ENCODE data around the gene FOXO3. TPM values are rescaled to one million over a fixed set of nuclear protein-coding genes. Genes with fewer than 3 reads are reported as not detected.

FOXO3 gene
- 13.7 and 17.1 TPM in 2 replicates for total RNA-seq (ENCODE audit: low replicate concordance)

- Histone ChIP-seq H3K4me3 (peak within 1 kb of the TSS; percentile 76), H3K36me3 (no peaks in the 10 kb centered on the region), H3K4me2 (peak within 1 kb of the TSS; percentile 85), H3K4me1 (peaks cover 16% of the 10 kb centered on the region), H3F3A (ENCODE audit: low read depth) (peaks cover 42% of the 10 kb centered on the region), H3K27me3 (peaks cover 58% of the 10 kb centered on the region), H4K20me1 (ENCODE audit: low read depth) (peaks cover 42% of the 10 kb centered on the region), H3K9me3 (ENCODE audit: low read depth) (no peaks in the 10 kb centered on the region), H2AFZ (replicated peaks) (peak within 1 kb of the TSS; percentile 74), H3K79me2 (ENCODE audit: low read depth) (peaks cover 29% of the 10 kb centered on the region), H3K9ac (peak within 1 kb of the TSS; percentile 27), H3K27ac (peak within 1 kb of the TSS; percentile 31)
- H3K4me1 Mint-ChIP-seq: peaks cover 26% of the 10 kb centered on the region
- peak; percentile 95 for DNase-seq (ENCODE audit: low spot score)
- H3K9me3 Mint-ChIP-seq: peaks cover 4% of the 10 kb centered on the region
- H3K27ac Mint-ChIP-seq: no peak within 1 kb of the TSS
- no peak for TF ChIP-seq EZH2phosphoT487 (IDR thresholded peaks at IDR 0.05)
- TF ChIP-seq EZH2 (IDR thresholded peaks at IDR 0.05): peak; percentile 35
- peaks cover 27% of the 10 kb centered on the region for H3K27me3 Mint-ChIP-seq (ENCODE audit: insufficient read depth, low read depth)
- H3K36me3 Mint-ChIP-seq: peaks cover 9% of the 10 kb centered on the region
- H3K4me3 Mint-ChIP-seq: peak within 1 kb of the TSS; percentile 96
Measured at GRCh38 chr6:108560463-108561308, at the start of gene FOXO3. Gene FOXO3, plus strand, starts transcription at chr6:108560917. Its CDS starts 292 bp downstream, at chr6:108561209.

DNA sequence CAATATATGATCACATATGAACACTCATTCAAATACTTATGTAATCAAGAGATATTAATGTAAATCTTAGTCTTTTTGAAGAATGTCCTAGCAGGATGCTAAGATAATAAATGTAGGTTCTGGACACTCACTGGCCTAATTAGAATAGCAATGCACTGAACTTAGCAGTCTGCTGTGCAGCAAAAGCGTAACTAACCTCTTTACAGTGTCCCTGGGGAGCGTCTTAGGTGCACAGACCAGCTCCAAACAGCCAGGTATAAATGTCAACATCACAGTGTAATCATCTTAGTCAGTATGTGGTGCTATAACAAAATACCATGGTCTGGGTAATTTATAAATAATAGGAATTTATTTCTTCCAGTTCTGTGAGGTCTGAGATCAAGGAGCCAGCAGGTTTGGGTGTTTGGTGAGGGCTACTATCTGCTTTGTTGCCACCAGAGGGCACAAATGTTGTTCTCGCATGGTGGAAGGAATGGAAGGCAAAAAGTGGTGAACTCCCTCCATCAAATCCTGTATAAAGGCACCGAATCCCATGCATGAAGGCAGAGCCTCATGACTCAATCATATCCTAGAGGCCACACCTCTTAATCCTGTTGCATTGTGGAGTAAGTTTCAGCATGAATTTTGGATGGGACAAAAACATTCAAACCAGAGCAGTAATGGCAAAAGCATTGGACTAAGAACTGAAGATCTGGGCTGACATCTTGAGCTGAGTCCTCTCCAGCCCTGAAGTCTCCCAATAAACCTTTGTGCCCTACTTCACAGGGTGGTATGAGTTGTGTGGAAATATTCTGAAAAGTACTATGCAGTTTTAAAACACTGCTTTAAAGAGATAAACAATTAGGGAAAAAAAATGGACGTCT lies 41.8 kb upstream of the FOXO3 start:
- Histone ChIP-seq H3K4me2 (no peak overlapping the region), H4K20me1 (ENCODE audit: low read depth) (no peaks in the 10 kb centered on the region), H3K4me1 (no peaks in the 10 kb centered on the region), H3K9me3 (ENCODE audit: low read depth) (no peaks in the 10 kb centered on the region), H3K36me3 (no peaks in the 10 kb centered on the region), H3K4me3 (no peak overlapping the region), H2AFZ (replicated peaks) (no peak overlapping the region), H3K9ac (no peak overlapping the region), H3K27ac (no peak overlapping the region), H3F3A (ENCODE audit: low read depth) (no peaks in the 10 kb centered on the region), H3K27me3 (no peaks in the 10 kb centered on the region), H3K79me2 (ENCODE audit: low read depth) (no peaks in the 10 kb centered on the region)
- no peak overlapping the region for H3K27ac Mint-ChIP-seq
- H3K9me3 Mint-ChIP-seq: peaks cover 4% of the 10 kb centered on the region
- DNase-seq (ENCODE audit: low spot score): peak; percentile 52
- TF ChIP-seq, protein P1, sequence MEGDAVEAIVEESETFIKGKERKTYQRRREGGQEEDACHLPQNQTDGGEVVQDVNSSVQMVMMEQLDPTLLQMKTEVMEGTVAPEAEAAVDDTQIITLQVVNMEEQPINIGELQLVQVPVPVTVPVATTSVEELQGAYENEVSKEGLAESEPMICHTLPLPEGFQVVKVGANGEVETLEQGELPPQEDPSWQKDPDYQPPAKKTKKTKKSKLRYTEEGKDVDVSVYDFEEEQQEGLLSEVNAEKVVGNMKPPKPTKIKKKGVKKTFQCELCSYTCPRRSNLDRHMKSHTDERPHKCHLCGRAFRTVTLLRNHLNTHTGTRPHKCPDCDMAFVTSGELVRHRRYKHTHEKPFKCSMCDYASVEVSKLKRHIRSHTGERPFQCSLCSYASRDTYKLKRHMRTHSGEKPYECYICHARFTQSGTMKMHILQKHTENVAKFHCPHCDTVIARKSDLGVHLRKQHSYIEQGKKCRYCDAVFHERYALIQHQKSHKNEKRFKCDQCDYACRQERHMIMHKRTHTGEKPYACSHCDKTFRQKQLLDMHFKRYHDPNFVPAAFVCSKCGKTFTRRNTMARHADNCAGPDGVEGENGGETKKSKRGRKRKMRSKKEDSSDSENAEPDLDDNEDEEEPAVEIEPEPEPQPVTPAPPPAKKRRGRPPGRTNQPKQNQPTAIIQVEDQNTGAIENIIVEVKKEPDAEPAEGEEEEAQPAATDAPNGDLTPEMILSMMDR (IDR thresholded peaks at IDR 0.05): peak; percentile 70
- TF ChIP-seq EZH2 (IDR thresholded peaks at IDR 0.05): no peak
- TF ChIP-seq EZH2phosphoT487 (IDR thresholded peaks at IDR 0.05): no peak
- H3K4me3 Mint-ChIP-seq: no peak overlapping the region
- H3K27me3 Mint-ChIP-seq (ENCODE audit: insufficient read depth, low read depth): peaks cover 2% of the 10 kb centered on the region
- peaks cover 3% of the 10 kb centered on the region for H3K4me1 Mint-ChIP-seq
- peaks cover 2% of the 10 kb centered on the region for H3K36me3 Mint-ChIP-seq

GRCh38 chr6:108521616-108522107 lies 39.1 kb upstream of the FOXO3 start:
- H3K9ac ChIP-seq: no peak overlapping the region
- H3K4me1 ChIP-seq: peaks cover 12% of the 10 kb centered on the region
- TF ChIP-seq EZH2phosphoT487 (IDR thresholded peaks at IDR 0.05): no peak
- TF ChIP-seq, protein P1 (IDR thresholded peaks at IDR 0.05): no peak
- Mint-ChIP-seq H3K36me3 (peaks cover 2% of the 10 kb centered on the region), H3K9me3 (no peaks in the 10 kb centered on the region), H3K4me1 (peaks cover 14% of the 10 kb centered on the region), H3K27me3 (ENCODE audit: insufficient read depth, low read depth) (peaks cover 2% of the 10 kb centered on the region), H3K4me3 (no peak overlapping the region), H3K27ac (no peak overlapping the region)
- H3K27me3 ChIP-seq: no peaks in the 10 kb centered on the region
- no peak overlapping the region for H3K27ac ChIP-seq
- no peaks in the 10 kb centered on the region for H3K36me3 ChIP-seq
- H2AFZ ChIP-seq (replicated peaks): no peak overlapping the region
- no peak overlapping the region for H3K4me3 ChIP-seq
- no peaks in the 10 kb centered on the region for H3K79me2 ChIP-seq (ENCODE audit: low read depth)
- H3K4me2 ChIP-seq: no peak overlapping the region
- DNase-seq (ENCODE audit: low spot score): no peak
- peaks cover 4% of the 10 kb centered on the region for H3F3A ChIP-seq (ENCODE audit: low read depth)
- no peaks in the 10 kb centered on the region for H4K20me1 ChIP-seq (ENCODE audit: low read depth)
- H3K9me3 ChIP-seq (ENCODE audit: low read depth): no peaks in the 10 kb centered on the region

Data from neural progenitor cell (in vitro differentiated cells).